HG03457 (cell line): ENCODE data around the gene TSGA10IP.
A peak's percentile ranks its signal among the peaks of the same experiment; 100 is the strongest.

Source experiments
- ATAC-seq: cut with Tn5 transposase; IDR thresholded peaks from one replicate; pipeline ENCODE4 v1.9.1; 2021; ENCODE audit warnings: moderate number of reproducible peaks; ENCODE audit not compliant: unreplicated experiment

The TSGA10IP gene

DNA sequence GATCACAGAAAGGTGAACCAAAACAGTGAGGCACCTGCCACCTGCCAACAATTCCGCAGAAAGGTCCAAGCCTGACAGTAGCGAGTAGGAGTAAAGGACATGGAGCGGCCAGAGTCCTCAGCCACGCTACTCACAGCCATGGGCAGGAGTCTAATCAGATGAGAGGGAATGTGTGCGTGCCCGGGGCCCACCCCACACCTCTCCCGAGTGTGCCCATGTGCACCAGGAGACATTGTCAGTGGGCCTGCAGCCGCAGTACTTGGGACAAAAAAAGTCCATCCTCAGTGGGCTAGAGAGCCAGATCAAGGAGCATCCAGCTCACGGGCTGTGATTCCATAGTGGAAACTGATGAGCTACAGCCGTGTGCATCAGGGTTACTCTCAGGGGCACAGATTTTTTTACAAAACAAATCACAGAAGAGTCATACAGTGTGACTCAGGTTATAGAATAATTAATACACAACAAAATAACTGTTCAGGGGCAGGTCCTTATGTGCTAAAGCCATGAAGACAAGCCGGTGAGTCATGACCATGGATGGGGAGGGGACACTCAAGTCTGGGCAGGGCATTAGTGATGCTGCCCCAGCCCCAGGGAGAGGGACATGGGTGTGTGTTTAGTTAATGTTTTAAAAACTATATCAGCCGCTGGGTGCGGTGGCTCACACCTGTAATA is 28.3 kb downstream of the TSGA10IP start:
- ATAC-seq = no peak

DNA sequence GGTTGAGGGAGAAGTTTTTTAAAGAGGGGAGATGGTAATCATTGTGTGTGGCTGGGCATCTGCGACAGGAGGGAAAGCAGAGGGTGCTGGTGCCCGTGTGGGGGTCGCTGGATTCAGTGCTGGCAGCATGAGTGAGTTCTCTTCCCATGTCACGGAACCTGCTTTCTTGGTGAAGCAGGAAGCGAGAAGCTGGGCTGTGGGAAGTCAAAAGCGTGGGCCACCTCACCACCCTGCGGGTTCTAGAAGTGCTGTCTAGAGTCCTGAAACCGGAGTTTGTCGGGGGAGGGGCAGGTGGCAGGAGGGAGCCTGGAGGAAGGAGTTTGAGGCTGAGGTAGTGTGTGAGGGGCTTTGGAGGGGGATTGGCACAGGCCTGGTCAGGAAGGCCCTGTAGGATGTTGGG is 30.5 kb downstream of the TSGA10IP start:
- ATAC-seq = no peak

- ATAC-seq = no peak
Observed at GRCh38 chr11:65976216-65977176, 31.2 kb downstream of the TSGA10IP start.

DNA sequence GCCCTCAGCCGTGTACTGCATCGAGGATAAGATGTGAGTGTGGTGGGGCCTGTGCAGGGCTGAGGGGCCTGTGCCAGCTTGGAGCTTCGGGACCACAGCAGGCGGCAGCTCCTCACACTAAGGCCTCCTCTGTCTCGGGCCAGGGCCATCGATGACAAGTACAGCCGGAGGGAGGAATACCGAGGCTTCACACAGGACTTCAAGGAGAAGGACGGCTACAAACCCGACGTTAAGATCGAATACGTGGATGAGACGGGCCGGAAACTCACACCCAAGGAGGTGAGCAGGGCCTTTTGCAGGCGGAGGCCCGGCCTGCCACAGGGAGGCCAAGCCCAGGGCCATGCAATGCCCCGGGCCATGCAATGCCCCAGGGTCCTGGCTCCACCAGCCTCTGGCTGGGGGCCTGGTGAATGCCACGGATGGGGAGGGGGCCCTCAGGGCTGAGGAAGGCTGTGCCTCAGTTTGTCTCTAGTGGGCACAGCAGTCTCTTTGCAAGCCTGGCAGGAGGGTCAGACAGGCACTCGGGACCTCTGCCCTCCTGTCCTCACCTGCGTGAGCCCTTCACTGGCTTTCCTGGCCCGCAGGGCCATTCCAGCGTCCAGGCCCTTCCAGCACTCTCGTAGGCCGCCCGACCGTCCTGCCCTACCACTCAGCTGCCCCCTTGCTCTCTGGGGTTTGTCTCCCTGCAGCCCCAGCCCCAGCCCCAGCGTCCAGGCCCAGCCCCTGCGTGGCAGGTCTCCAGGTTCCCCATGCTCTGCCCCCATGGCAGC is 32.5 kb downstream of the TSGA10IP start:
- no peak for ATAC-seq

GRCh38 chr11:65978391-65979238 is 33.3 kb downstream of the TSGA10IP start:
- ATAC-seq = no peak

DNA sequence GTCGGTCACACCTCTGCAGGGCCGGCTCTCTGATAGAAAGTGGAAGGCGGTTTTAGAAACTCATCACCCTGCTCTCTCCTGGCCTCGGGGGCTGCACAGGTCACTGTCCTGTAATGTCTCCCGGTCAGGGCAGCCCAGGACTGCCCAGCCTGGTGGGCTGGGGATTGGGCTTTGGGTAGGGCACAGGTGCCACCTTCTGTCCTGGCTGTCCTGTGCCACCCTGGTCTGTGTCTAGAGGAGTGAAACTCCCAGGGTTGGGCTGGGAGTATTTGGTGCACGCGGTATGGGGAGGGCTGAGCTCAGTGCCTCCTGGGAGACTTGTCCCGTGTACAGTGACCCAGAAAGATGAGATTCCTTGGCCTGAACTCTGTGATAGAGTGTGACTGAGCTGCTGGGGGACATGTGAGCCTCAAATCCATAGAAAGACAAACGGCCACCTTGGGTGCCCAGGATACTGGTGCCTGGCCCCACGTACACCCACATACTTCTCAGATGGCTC is 34.0 kb downstream of the TSGA10IP start:
- ATAC-seq = no peak

DNA sequence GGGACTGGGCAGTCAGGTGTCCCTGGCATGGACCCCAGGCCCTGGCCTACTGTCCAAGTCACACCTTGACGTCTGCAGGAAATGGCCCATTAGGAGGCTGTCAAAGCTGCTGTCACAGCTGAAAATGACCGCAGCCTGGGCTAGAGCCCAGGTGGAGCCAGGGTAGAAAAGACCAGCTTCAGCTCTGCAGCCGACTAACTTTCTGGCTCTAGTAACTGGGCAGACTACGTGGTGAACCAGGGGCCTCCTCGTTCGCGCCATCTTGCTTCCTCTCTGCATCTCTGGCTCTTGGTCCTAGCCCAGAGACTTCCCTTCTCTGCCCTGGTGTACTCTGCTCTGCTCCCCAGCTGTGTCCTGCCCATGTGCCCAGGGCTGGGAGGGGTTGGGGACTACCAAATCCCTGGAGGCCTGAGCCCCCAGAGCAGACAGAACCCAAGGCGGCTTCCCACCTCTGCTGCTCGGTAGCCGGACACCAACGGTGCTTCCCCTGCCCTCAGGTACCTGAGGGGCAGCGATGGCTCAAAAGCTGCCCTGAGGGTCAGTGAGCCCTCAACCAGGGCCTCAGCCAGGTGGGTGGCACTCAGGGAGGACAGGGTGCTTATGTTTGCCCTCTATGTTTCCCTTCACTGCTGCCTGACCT is 35.9 kb downstream of the TSGA10IP start:
- no peak for ATAC-seq

DNA sequence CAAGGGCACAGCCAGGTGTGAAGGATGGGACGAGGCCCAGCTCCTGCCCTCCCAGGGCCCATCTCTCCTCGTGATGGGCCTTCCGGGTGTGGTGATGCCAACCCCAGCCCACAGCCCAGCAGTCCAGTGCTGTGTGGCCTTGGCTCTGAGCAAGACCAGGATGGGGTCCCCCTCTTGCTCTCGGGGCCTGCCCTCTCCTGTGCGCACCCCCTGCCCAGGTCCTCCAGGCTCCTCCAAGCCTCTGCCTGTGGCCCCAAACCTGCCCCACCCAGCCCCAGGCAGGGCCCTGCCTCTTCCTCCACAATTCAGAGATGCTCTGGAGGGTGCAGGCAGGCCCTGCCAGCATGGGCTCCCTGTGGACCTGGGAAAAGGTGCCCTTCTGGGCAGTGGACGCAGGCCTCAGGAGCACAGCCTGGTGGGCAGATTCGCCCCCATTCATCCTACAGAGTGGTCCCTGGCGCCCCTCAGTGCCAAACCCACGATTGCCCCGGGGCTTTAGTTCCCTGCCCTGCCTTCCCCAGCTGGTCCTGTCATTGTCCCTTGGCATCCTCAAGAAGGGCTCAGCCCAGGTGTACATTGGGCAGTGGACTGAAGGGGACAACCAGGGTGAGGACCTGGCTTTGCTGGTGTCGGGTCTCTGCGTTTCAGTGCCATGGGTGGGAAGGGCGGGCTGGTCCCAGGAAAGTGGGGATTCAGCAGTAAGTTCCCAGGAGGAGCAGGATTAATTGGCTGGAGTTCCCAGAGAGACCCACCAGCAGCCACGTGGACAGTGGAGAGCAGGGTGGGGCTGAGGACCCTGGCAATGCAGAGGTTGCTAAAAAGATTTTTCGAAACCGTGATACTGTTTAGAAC is 36.9 kb downstream of the TSGA10IP start:
- ATAC-seq = no peak

GRCh38 chr11:65982824-65983588 is 37.7 kb downstream of the TSGA10IP start:
- no peak for ATAC-seq

DNA sequence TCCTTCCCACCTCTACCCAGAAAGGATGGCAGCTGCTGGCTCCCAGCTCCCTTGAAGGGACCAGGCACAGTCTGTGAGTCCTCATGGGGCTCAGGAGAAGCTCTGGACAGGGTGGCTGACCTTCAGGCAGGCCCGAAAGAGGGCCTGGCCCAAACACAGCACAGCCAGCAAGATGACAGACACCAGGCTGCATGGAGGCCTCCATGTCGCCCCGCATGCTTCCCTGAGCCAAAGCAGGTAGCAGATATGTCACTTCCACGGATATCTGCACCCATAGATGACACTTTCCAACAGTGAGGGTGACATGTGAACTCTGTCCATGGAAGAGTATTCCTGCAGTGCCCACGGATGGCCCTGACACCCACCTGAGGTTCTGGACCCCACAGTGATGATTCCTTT is 38.3 kb downstream of the TSGA10IP start:
- no peak for ATAC-seq

- ATAC-seq = no peak
Observed at GRCh38 chr11:65987336-65987735, 42.1 kb downstream of the TSGA10IP start.

- peak; percentile 73 for ATAC-seq
Observed at GRCh38 chr11:65988791-65989592, 43.7 kb downstream of the TSGA10IP start.

- no peak for ATAC-seq
Observed at GRCh38 chr11:65992056-65992455, 46.8 kb downstream of the TSGA10IP start.

- no peak for ATAC-seq
Observed at GRCh38 chr11:65997286-65997685, 52.0 kb downstream of the TSGA10IP start.

GRCh38 chr11:66001942-66002647 is 56.8 kb downstream of the TSGA10IP start, which contains the start of the genes BANF1 and EIF1AD:
Gene BANF1, plus strand, starts transcription at chr11:66002503. Its CDS starts 748 bp downstream, at chr11:66003251.
Gene EIF1AD, minus strand, starts transcription at chr11:66002157. Its CDS starts 1,768 bp downstream, at chr11:66000389.
- ATAC-seq = peak; percentile 54

GRCh38 chr11:66002648-66003225 is 57.5 kb downstream of the TSGA10IP start:
- ATAC-seq = peak; percentile 25
